ENCODE results near the gene CAPN14.

DNA sequence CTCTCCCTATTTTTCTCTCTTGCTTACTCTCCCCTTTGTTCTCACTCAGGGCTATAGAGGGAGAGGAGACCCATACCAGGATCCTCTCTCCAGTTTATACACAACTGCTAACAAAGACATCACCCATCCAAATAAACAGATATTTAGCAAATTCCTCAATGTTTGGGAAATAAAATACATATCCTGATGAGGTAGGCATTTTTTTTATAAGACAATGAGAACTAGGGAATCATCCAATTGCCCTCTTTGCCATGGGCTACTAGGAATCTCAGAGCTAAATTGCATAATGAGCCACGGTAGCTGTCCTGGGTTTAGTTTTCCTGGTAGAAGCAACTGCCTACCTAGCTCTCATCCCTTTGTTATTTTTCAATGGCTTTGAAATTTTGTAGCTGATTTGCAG, 27.1 kb downstream of the CAPN14 start:
- TF ChIP-seq, protein P1, sequence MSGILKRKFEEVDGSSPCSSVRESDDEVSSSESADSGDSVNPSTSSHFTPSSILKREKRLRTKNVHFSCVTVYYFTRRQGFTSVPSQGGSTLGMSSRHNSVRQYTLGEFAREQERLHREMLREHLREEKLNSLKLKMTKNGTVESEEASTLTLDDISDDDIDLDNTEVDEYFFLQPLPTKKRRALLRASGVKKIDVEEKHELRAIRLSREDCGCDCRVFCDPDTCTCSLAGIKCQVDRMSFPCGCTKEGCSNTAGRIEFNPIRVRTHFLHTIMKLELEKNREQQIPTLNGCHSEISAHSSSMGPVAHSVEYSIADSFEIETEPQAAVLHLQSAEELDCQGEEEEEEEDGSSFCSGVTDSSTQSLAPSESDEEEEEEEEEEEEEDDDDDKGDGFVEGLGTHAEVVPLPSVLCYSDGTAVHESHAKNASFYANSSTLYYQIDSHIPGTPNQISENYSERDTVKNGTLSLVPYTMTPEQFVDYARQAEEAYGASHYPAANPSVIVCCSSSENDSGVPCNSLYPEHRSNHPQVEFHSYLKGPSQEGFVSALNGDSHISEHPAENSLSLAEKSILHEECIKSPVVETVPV (CRISPR knock-in tag; IDR thresholded peaks at IDR 0.05) = no peak
- TF ChIP-seq, protein P2, sequence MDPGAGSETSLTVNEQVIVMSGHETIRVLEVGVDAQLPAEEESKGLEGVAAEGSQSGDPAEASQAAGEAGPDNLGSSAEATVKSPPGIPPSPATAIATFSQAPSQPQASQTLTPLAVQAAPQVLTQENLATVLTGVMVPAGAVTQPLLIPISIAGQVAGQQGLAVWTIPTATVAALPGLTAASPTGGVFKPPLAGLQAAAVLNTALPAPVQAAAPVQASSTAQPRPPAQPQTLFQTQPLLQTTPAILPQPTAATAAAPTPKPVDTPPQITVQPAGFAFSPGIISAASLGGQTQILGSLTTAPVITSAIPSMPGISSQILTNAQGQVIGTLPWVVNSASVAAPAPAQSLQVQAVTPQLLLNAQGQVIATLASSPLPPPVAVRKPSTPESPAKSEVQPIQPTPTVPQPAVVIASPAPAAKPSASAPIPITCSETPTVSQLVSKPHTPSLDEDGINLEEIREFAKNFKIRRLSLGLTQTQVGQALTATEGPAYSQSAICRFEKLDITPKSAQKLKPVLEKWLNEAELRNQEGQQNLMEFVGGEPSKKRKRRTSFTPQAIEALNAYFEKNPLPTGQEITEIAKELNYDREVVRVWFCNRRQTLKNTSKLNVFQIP (CRISPR knock-in tag; IDR thresholded peaks at IDR 0.05; ENCODE audit: borderline replicate concordance, low read depth) = no peak
- TF ChIP-seq PPARA (CRISPR knock-in tag; IDR thresholded peaks at IDR 0.05; ENCODE audit: borderline replicate concordance) = no peak
- TF ChIP-seq RARB (CRISPR knock-in tag; IDR thresholded peaks at IDR 0.05) = no peak
- TF ChIP-seq, protein P3, sequence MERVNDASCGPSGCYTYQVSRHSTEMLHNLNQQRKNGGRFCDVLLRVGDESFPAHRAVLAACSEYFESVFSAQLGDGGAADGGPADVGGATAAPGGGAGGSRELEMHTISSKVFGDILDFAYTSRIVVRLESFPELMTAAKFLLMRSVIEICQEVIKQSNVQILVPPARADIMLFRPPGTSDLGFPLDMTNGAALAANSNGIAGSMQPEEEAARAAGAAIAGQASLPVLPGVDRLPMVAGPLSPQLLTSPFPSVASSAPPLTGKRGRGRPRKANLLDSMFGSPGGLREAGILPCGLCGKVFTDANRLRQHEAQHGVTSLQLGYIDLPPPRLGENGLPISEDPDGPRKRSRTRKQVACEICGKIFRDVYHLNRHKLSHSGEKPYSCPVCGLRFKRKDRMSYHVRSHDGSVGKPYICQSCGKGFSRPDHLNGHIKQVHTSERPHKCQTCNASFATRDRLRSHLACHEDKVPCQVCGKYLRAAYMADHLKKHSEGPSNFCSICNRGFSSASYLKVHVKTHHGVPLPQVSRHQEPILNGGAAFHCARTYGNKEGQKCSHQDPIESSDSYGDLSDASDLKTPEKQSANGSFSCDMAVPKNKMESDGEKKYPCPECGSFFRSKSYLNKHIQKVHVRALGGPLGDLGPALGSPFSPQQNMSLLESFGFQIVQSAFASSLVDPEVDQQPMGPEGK (CRISPR knock-in tag; IDR thresholded peaks at IDR 0.05; ENCODE audit: borderline replicate concordance) = no peak
- TF ChIP-seq GLIS3 (CRISPR knock-in tag; IDR thresholded peaks at IDR 0.05) = no peak
- no peak for TF ChIP-seq ISL1 (CRISPR knock-in tag; IDR thresholded peaks at IDR 0.05)
- TF ChIP-seq ZFP3 (CRISPR knock-in tag; IDR thresholded peaks at IDR 0.05) = no peak
- TF ChIP-seq ZNF565 (CRISPR knock-in tag; conservative IDR thresholded peaks at IDR 0.05; ENCODE audit: low read depth) = no peak
- TF ChIP-seq ZFP30 (CRISPR knock-in tag; IDR thresholded peaks at IDR 0.05) = no peak
- TF ChIP-seq OSR1 (CRISPR knock-in tag; IDR thresholded peaks at IDR 0.05) = no peak
- no peak for TF ChIP-seq CSDC2 (CRISPR knock-in tag; IDR thresholded peaks at IDR 0.05)
- TF ChIP-seq TOX (CRISPR knock-in tag; IDR thresholded peaks at IDR 0.05; ENCODE audit: borderline replicate concordance) = no peak
